Measurements from ENCODE around the gene BCAR3.
"Not testable (repeated sequence)": the region's sequence is repeated elsewhere in the genome, so short reads cannot be mapped to it uniquely, and the experiment has no call there.

BCAR3 gene

DNA sequence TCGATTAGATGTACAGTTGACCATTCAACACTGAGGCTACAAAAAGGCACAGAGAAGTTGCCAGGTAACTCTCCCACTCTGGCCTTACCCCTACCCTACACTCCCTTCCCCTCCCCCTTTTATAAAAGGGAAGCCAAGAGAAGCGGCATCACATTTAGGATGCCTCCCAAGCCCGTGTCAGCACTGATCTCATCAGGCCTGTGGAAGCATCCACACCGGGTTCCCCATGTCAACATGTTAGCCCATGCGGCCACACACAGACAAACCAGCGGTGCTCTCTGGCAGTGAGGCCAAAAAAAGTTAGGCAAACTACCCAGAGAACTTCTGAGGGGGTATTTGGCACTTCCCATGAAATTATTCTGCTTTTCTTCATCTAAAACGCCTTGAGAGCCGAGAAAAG lies 29.9 kb downstream of the BCAR3 start:
- no peak for DNase-seq (ENCODE audit: low read depth, low spot score)

DNA sequence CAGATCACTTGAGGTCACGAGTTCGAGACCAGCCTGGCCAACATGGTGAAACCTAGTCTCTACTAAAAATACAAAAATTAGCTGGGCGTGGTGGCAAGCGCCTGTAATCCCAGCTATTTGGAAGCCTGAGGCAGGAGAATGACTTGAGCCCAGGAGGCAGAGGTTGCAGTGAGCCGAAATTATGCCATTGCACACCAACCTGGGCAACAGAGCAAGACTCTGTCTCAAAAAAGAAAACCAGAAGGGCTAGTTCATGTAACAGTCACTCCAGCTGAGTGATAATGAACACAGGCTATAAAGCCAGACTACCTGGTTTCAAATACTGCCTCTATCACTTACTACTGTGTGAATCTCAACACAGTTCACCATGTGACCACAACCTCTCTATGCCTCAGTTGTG lies 31.5 kb downstream of the BCAR3 start:
- not testable (repeated sequence) for H3K27ac ChIP-seq; DNase-seq (ENCODE audit: low read depth, low spot score)

More for the DNA sequence above, 29.9 kb downstream of the BCAR3 start:
- no peak overlapping the region for H3K27ac ChIP-seq

DNA sequence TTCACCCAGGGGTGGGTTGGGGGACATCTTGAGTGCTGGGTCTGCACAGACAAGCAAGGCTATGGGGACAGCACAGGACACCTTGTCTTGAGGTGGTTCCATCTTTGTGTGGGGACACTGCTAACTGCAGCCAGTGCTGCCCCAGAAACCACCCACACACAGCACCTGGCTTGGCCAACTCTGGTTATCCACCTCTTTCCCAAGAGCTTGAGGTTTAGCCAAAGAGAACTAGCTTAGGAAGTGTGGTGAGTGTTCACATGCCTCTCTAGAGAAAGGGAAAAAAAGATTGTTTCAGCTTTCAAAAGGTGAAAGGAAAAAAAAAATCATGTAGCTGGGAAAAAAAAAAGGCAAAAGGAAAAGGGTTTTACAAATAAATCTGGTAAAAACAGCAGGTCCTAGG lies 32.4 kb downstream of the BCAR3 start:
- no peak overlapping the region for H3K27ac ChIP-seq
- DNase-seq (ENCODE audit: low read depth, low spot score) = no peak

GRCh38 chr1:93648656-93649055 lies 33.0 kb downstream of the BCAR3 start:
- no peak overlapping the region for H3K27ac ChIP-seq
- DNase-seq (ENCODE audit: low read depth, low spot score) = no peak

- DNase-seq (ENCODE audit: low read depth, low spot score) = no peak
- H3K27ac ChIP-seq = no peak overlapping the region
These were observed 40.1 kb downstream of the BCAR3 start for GRCh38 chr1:93641527-93641926.

DNA sequence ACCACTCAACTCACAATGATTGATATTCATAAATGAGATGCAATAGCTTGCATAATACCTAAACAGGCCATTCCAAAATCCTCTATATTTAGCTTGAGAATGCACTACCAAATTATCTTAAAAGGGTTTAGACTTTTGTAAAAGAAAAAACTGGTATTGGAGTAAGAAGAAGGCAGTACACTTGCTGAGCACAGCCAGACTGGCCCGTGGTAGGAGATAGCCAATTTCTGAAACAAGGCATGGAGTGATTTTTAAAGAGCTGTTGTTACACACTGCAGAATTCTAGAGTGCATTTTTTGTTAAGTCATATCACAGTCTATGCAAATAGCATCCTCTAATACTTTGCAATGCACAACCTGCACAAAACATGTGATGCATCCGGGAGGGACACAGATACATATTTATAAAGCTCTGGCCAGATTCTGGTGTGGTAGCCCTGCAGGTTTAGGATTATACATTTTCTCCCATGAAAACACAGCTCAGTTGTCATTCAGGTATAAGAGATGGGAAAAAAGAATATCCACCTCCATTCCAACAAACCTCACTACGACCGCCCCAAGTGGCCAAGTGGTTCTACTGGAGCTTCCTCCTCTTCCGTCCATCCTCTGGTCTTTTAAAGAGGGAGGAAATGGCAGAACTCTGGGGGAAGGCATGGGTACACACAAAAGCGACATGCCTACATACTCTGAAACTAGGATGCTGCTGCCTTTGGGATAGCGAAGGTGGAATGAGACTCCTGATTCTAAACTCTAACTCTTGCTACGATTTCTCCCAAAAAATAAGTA lies 40.8 kb downstream of the BCAR3 start:
- DNase-seq (ENCODE audit: low read depth, low spot score) = no peak
- no peak overlapping the region for H3K27ac ChIP-seq

DNA sequence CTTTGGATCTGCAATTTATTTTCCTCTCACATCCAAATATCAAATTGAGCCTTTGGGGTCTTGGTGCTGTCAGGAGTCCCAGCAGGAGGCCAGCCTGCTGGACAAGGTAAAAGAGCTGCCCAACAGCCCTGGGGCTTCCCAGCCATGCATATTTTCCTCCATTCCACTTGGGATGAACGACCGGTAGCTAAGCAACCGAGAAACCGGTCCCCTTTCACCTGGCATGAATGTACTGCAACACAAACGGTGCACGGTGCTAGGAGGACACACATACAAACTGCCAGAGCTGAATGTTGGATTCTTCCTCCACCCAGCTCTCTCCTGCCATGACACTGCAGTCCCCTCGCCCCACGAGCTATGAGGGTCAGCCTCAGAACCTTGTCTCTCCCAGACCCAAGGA lies 42.7 kb downstream of the BCAR3 start:
- no peak for DNase-seq (ENCODE audit: low read depth, low spot score)
- H3K27ac ChIP-seq = no peak overlapping the region

GRCh38 chr1:93638307-93638847 lies 43.3 kb downstream of the BCAR3 start:
- no peak overlapping the region for H3K27ac ChIP-seq
- DNase-seq (ENCODE audit: low read depth, low spot score) = no peak

- H3K27ac ChIP-seq = no peak overlapping the region
- DNase-seq (ENCODE audit: low read depth, low spot score) = no peak
These were observed 44.9 kb downstream of the BCAR3 start for GRCh38 chr1:93636712-93637111.

DNA sequence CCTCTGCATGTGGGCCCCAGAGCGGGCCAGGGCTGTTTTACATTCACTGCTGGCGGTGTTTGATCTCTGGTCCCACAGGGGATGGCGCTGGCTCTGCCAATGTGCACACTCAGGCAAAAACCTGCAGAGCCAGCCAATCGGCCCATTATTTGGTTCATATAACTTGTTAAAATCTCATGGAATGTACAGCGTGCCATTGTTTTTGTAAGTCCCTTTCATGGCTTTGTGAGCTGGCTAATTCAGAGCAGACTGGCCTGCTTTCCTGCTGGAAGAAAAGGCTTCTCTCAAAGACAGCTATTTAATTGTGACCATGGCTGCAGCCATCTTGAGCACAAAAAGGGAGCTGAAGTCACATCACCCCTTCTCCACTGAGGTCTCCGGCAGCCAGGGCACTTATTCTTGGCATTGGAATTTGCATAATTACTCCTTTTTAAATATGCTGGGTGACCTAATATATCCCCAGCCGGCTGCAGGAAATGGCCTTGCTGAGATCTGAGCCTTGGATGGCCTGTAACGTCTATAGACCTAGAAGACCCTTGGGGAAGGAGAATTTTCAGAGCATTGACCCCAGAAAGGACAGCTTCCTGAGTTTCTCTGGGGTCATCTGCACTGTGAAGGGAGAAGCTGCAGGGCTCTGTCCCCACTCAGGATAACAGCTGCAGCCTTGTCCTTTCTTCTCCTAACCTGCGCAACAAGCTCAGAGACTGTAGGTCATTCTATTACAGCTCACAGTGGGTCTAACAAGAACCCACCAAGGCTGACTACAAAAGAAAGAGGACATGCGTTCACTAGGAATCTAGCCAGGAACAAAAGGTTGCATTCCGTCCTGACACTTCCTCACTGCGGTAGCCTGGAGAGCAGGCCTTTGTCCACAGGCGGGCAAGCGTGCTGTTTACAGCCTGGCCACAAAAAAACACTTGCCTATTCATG lies 45.8 kb downstream of the BCAR3 start:
- no peak for DNase-seq (ENCODE audit: low read depth, low spot score)
- H3K27ac ChIP-seq = no peak overlapping the region

- H3K27ac ChIP-seq = no peak overlapping the region
- DNase-seq (ENCODE audit: low read depth, low spot score) = no peak
These were observed 48.3 kb downstream of the BCAR3 start for GRCh38 chr1:93633313-93633712.

GRCh38 chr1:93631626-93632365 lies 49.8 kb downstream of the BCAR3 start:
- no peak for DNase-seq (ENCODE audit: low read depth, low spot score)
- peak overlapping the region; percentile 82 for H3K27ac ChIP-seq

DNA sequence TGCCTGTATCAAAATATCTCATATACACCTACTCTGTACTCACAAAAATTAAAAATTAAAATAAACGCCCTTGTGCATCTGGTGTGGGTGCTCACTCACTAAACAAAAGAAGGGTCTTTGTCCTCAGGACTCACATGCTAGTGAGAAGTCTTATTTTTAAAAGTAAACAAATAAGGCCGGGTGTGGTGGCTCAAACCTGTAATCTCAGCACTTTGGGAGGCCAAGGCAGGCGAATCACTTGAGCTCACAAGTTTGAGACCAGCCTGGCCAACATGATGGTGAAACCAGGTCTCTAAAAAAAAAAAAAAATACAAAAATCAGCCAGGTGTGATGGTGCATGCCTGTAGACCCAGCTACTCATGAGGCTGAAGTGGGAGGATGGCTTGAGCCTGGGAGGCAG lies 51.5 kb downstream of the BCAR3 start:
- peak overlapping the region; percentile 82 for H3K27ac ChIP-seq
- no peak for DNase-seq (ENCODE audit: low read depth, low spot score)

DNA sequence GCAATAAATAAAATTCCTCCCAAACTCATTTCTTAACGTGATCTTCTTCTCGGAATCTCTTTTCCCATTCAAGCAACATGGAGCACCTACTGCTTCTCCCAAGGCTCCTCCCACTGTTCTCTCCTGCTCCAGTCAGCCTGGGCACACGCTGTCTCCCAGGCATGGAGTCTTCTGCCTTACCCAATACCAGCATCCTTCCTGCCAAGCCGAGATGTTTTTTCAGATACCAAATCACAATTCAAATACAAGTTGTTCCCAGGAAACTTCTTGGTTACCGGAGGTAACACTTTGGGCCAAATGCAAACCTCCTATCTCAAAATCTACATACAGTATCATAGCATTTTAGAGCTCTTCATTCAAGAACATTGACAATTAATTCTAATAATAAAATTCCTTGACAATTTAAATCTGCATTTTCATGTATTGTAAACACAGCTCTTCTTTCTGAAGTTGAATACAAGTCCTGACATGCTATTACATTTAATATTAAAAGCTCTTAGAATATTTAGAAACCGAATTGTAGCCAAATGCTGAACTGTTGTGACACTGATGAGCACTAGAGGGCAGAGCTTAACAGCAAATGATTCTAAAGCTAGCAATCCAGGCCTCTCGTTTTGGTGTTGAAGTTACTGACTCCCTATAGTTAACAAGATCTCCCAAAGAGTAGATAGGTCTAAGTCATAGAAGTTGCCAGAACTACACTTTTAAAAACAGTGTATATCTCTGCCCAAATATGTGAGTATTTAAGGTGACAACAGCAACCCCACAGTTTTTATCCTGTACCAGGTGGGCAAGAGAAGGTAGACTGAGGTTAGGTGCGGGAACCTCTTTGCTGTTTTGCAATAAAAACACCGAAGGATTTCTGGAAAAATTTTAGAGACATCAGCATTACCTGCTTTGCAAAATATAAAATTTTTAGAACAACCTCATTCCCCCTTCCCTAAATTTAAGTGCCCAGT lies 52.3 kb downstream of the BCAR3 start:
- DNase-seq (ENCODE audit: low read depth, low spot score) = no peak
- peak overlapping the region; percentile 82 for H3K27ac ChIP-seq

DNA sequence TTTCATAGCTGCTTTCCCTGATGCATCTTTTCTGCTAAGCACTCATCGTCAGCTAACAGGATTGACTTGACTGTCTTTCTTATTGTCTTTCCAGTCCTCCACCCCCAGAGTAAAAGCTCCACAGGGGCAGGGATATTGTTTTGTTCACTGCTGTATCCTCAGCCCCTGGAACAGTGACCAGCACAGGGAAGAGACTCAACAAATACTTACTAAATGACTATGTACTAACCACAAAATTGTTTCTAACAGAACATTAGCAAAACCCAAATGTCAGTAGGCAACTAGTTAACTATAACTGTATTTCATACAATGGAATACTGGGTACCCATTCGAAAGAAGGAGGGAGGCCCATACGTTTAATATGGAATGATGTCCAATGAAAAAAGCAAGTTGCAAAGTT lies 53.0 kb downstream of the BCAR3 start:
- peak overlapping the region; percentile 82 for H3K27ac ChIP-seq

GRCh38 chr1:93625582-93626327 lies 55.9 kb downstream of the BCAR3 start:
- peak overlapping the region; percentile 82 for H3K27ac ChIP-seq
- DNase-seq (ENCODE audit: low read depth, low spot score) = no peak

More for the DNA sequence above, 53.0 kb downstream of the BCAR3 start:
- no peak for DNase-seq (ENCODE audit: low read depth, low spot score)

GRCh38 chr1:93623875-93624274 lies 57.8 kb downstream of the BCAR3 start:
- no peak for DNase-seq (ENCODE audit: low read depth, low spot score)
- H3K27ac ChIP-seq = peak overlapping the region; percentile 82

- no peak for DNase-seq (ENCODE audit: low read depth, low spot score)
- peak overlapping the region; percentile 82 for H3K27ac ChIP-seq
These were observed 58.2 kb downstream of the BCAR3 start for GRCh38 chr1:93623436-93623835.
